GM19438 (cell line): Measurements from ENCODE around the gene THEMIS2.
"Not testable (repeated sequence)": the region's sequence is repeated elsewhere in the genome, so short reads cannot be mapped to it uniquely, and the experiment has no call there.

Experiments used
- ATAC-seq: cut with Tn5 transposase; IDR thresholded peaks from one replicate; pipeline ENCODE4 v1.9.1; 2021; ENCODE audit warnings: low read depth; ENCODE audit not compliant: unreplicated experiment

Gene THEMIS2

DNA sequence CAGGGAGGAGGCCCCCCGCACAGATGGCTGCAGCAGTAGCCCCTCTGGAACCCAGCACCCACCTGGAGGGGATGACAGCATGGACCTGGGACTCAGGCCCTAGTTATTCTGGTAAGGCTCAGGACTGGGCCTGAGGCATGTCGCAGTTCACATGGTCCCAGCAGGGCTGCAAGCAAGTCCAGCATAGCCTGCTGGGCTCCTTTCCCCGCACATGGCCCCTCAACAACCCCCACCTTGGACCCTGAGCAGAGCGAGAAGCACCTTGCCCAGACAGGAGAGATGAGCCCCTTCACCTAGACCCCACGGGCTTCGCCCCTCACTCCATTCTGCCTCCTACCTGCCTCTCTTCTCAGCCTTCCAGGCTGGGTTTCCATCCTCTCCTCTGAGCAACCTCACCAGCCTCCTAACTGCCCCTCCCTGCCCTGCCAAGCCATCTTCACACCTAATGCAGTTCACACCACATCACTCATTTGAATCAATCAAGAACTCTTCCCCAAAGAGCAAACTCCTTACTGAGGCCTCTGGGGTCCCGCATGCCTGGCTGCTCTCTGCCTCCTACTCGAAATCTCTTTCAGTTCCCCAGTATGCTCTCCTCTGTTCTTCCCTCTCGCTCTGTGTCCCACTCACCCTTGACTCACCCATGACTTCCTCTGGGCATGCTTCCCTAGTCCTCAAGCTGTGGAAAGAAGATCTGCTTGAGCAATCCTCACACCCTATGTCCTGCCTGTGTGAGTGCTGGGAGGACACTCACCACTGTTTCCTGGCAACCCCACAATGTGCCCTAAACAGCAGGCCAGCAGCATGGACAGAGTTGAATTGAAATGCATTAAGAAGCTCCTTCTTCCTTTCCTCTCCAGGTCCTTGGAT, 9.4 kb upstream of the THEMIS2 start:
- no peak for ATAC-seq

DNA sequence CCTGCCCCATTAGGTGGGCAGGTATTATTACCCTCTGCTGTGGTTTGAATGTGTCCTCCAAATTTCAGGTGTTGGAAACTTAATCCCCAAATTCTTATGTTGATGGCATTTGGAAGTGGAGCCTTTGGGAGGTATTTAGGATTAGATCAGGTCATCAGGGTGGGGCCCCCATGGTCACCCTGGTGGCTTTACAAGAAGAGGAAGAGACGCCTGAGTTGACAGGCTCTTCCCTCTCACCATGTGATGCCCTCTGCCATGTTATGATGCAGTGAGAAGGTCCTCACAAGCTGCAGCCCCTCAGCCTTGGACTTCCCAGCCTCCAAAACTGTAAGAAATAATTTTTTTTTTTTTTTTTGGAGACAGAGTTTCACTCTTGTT, 8.8 kb upstream of the THEMIS2 start:
- no peak for ATAC-seq

DNA sequence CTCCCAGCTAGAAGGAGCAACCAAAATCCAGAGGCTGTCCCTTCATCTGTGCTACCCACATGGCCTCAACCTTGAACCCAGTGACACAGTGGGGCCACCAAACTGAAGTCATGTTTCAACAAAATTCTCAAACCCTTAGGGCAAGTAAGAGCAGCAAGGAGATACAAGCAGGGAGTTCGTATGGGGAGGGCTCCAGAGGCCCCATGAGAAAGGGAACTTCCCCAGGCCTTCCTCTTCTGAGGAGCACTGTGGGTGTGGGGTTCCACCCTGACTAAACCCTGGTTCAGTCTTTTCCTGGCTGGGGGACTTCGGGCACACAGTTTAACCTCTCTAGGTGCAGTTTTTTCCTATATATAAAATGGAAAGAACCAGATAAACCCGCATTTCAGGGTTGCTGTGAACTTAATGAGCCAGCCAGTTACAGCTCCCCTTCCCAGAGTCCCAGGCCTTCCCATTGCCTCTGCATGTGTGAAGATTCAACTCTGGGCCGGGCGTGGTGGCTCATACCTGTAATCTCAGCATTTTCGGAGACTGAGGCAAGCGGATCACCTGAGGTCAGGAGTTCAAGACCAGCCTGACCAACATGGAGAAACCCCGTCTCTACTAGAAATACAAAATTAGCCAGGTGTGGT, 8.0 kb upstream of the THEMIS2 start:
- ATAC-seq = no peak

DNA sequence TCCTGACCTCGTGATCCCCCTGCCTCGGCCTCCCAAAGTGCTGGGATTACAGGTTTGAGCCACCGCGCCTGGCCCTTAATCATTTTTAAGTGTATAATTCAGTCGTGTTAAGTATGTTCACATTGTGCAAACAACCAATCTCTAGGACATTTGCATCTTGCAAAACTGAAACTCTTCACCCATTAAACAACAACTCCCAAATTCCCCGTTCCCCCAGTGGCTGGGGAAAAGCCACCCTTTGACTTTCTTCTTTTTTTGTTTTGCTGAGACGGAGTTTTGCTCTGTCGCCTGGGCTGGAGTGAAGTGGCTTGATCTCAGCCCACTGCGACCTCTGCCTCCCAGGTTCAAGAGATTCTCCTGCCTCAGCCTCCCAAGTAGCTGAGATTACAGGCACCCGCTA, 6.5 kb upstream of the THEMIS2 start:
- no peak for ATAC-seq

DNA sequence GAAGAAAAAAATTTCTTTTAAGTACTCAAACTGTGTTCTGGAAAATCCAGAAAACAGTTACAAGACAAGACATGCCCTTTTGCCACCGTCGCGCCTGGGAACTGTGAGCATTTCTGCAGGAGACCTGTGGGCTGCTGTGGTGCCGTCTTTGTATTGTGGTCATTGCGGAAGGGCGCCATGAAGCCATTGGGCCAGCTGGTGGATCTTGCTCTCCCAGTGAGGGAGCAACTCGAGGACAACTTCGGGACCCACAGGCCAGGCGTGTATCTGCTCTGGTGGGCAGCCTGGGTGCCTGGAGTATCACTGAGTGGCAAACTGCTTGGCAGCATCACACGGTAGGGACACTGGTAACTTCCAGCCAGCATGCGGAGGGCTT, 3.8 kb upstream of the THEMIS2 start:
- ATAC-seq = no peak

DNA sequence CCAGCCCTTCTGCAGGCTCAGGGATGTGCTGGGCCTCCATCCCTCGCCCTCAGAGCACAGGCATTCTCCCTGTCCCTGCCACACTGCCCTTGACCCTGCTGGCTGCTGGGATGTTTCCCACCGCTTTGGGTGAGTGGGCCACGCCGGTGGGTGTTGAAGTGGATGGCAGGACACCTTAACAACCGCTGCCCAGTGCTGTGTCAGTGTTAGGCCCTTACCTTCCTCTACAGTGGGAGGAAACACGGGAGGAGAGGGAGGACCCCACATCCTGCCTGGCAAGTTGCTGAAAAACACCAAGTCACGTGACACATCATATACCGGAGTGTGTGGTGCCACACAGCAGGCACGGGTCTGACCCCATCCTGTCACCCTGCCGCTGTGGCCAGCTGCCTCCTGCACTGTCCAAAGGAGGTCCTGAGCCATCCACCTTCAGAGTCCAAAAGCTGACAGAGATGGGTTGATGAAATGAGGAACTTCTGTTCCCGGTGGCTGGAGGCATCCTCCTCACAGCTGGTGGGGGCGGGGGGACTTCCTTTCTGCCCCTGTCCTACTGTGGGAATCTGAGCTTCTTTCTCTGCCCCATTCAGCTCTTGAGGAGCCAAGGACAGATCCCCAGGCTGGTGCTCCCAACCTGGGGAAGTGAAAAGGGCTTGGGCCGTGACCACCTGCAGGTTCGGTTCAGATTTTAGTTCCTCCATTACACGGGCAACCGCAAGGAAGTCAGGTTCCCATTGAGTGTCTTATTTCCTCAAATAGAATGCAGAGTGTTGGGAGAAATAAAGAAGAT, 3.2 kb upstream of the THEMIS2 start:
- no peak for ATAC-seq

DNA sequence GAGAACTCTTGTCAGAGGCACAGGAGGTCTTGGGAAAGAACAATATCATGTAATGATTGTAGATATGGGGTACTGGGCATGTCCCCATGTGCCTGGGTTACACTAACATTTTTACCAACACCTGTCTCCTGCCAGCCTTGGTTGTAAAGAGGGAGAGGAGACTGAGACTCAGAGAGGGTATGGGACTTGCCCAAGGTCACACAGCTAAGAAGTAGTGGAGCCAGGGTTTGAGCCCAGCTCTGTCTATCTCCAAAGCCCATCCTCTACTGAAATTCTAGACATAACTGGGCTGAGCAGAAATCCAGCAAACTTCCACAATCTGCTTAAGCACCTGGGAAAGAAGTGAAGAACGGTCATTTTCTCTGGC, 2.6 kb upstream of the THEMIS2 start:
- ATAC-seq = no peak

DNA sequence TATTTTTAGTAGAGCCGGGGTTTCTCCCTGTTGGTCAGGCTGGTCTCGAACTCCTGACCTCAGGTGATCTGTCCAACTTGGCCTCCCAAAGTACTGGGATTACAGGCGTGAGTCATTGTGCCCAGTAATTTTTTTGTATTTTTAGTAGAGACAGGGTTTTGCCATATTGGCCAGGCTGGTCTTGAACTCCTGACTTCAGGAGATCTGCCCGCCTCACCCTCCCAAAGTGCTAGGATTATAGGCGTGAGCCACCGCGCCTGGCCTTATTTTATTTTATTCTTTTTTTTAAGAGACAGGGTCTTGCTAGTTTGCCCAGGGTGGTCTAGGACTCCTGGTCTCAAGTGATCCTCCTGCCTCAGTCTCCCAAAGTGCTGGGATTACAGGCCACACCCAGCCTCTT, 1.3 kb upstream of the THEMIS2 start:
- ATAC-seq = not testable (repeated sequence)

DNA sequence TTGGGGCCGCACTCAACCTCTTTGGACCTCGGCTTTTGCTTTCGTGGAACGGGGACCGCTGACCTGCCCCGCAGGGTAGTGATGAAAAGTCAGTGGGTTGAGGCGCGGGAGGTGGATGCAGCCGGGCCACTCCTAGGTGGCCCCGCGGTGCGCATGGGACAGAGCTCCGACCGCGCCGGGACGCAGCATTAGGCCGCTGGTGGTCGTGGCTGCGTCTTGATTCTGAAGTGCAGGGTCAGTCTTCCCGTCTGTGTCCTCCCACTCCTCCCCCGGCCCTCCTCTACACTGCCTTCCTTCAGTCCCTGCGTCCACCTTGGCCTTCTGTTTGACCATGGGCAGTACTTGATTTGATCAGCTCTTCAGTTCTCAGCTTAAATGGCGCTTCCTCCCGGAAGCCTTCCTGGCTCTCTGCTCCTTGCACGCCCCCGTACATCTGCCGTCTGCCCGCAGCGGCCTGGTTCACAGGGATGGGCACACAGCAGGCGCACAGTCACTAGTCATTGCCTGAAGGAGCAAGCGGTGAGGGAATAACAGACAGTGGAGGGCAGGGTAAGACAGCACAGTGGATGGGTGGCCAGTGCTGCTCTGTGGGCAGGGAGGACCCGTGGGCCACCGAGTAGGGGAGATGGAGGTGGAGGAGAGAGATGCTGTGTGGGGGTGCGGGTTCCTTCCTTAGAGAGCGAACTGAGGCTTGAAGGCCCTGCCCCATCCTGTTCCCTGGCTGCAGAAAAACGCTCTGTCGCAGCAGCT, 633 bp downstream of the THEMIS2 start:
- ATAC-seq = no peak

DNA sequence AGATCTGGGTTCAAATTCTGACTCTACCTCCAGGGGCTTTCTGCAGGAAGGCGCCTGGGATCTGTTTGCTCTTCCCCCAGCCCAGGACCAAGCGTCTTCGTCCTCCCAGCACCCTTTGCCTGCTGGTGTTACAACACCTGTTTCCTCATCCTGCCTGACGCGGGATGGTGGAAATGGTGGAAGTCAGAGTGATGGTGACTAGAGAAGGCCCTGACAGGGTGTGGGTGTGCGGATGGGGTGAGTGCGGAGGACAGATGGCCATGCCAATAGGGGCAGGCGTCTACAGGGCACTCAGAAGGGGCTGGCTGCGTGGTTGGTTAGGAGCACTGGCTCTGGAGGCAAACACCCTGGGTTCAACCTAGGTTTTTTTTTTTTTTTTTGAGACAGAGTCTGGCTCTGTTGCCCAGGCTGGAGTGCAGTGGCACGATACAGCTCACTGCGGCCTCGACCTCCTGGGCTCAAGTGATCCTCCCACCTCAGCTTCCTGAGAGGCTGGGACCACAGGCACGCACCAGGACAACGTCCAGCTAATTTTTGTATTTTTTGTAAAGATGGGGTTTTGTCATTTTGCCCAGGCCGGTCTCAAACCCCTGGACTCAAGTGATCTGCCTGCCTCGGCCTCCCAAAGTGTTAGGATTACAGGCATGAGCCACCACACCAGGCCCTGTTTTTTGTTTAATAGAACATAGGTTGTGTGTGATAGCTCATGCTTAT, 1.5 kb downstream of the THEMIS2 start:
- no peak for ATAC-seq

DNA sequence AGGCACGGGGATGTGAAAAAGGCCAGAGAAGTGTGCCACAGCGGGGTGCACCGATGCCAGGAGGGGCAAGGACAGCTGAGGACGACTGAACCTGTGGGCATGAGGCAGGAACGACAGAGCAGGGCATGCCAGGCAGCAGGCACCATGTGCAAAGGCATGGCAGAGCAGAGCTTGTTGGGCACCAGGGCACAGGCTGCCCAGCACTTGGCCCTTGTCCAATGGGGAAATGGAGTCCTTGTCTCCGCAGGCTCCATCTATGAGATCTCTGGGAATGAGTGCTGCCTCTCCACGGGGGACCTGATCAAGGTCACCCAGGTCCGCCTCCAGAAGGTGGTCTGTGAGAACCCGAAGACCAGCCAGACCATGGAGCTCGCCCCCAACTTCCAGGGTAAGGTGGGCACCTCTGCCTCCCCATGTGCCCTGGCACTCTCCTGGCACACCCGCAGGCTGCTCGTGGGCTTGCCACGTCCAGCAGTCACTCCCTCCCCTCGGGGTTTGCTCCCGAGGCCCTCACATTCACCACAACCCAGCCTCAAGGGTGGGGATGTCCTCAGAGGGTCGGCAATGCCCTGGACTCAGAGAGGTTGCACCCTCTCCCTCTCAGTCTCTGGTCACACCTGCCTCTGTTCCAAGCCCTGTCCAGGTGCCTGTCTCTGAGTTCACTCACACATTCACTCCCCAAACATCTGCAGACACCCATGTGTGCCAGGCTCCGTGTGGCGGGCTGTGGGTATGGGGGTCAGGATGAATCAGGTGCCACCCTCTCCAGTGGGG, 4.2 kb downstream of the THEMIS2 start:
- ATAC-seq = no peak

DNA sequence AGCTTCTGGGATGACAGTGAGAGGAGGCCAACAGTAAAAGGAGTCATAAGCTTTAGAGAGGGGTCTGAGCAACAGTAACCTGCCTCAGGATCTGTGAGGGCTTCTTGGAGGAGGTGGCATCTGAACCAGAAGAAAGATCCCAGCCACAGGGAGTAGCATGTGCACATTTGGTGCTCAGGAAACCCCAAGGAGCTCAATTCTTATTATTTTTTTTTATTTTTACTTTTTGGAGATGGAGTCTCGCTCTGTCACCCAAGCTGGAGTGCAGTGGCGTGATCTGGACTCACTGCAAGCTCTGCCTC, 4.7 kb downstream of the THEMIS2 start:
- no peak for ATAC-seq

DNA sequence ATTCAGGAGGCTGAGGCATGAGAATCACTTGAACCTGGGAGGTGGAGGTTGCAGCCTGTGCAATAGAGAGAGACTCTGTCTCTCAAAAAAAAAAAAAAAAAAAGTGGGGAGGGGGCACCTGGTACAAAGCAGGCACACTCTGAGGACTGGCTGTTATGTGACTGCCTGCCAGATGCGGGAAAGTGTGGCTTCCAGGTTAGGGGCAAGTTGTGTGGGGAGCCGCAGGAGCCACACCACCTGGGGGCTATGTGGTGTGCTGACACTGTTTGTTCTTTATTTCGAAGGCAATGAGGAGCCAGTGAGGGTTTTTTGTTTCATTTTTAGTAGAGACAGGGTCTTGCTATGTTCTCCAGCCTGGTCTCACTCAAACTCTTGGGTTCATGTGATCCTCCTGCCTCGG, 5.7 kb downstream of the THEMIS2 start:
- ATAC-seq = no peak

DNA sequence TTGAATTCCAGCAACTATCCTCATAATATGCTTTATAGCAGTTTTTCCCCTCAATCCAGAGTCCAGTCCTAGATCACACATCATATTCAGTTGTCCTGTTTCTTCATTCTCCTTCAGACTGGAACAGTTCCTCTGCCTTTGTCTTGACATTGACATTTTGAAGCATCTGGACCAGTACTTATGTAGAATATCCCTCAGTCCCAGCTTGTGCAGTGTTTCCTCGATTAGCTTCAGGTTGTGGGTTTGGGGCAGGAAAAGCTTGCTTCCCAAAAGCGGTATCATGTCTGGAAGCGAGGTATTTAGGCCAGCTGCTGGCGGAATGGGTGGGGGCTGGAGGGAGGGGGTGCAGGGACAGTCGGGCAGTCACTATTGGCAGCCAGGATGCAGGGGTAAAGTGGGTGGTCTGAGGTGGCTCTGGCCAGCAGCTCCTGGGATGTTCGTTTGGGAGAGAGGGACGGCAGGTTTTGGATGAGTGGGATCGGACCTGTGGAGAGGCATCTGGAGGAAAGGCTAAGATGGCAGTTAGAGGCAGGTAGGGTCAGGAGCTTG, 6.5 kb downstream of the THEMIS2 start:
- ATAC-seq = no peak

DNA sequence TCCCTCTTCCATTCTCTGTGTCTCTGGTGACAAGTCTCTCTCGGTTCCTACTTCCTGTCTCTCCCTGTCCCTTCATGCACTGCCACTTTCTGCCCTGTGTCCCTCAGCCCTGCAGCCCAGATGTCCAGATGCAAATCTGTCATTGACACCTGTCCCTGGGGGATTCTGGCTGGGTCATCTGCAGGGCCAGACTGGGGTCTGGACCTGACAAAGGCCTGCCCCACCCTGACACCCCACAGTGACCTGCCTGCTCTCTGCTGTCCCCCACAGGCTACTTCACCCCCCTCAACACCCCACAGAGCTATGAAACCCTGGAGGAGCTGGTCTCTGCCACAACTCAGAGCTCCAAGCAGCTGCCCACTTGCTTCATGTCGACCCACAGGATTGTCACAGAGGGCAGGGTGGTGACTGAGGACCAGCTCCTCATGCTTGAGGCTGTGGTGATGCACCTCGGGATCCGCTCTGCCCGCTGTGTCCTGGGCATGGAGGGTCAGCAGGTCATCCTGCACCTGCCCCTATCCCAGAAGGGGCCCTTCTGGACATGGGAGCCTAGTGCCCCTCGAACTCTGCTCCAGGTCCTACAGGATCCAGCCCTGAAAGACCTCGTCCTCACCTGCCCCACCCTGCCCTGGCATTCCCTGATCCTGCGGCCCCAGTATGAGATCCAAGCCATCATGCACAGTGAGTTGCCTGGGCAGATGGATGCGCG, 7.2 kb downstream of the THEMIS2 start:
- ATAC-seq = no peak

DNA sequence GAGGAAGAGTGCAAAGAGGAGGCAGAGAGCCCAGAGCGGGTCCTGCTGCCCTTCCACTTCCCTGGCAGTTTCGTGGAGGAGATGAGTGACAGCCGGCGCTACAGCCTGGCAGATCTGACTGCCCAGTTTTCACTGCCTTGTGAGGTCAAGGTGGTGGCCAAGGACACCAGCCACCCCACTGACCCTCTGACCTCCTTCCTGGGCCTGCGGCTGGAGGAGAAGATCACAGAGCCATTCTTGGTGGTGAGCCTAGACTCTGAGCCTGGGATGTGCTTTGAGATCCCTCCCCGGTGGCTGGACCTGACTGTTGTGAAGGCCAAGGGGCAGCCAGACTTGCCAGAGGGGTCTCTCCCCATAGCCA, 10.2 kb downstream of the THEMIS2 start:
- ATAC-seq = no peak

DNA sequence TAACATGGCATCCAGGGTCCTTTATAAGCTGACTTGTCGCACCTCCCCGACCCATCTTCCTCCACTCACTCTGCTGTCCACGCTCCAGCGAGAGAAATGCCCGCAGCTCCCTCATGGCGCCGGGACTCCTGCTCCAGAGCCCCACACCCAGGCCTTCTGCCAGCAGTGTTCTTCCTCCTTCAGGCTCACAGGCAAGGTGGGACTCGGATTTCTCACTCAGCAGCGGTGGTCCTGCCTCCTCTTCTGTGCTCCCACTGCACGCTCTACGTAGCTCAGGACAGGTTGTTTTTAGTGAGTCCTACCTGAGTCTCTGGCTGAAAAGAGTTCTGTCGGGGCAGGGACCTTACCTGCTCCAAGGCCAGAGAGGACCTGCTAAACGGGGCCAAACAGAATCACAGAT, 11.2 kb downstream of the THEMIS2 start:
- no peak for ATAC-seq

DNA sequence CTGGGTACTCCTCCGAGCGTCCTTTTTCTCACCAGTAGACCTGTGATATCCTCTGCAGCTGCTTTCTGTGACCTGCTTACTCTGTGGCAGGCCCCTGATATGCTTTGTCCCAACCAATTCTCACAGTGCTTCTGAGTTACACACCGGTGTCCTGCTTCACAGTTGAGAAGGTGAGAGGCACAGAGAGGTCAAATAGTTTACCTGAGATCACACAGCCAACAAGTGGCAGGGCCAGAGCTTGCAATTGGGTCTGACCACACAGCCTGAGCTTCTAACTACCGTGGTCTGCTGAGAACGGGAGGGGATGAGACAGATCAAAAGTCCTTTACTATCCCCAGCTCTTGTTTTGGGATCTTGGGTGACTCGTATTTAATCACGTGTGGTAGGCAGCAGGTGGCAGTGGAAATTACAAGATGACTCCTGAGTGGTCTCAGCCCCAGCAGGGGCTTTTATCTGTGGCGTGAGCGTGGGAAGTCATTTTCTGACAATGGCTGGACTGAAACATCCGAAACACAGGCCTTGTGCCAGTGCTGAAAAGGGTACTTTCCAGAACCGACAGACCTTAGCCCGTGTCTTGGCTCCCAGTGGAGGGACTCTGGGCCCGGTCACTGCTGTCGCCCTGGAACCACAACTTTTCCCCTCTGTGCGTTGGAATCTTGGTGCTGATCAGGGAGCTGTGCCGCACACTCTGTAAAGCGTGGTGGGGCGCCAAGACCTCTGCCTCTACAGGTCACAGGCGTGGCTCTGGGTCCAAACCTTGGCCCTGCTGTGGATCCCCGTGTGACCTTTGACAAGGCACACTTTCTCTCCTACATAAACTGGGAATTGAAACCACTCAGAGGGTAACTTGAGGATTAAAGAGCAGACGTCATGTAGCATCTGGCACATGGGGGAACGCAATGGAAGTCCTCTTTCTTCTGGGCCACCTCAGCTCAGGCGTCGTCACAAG, 11.9 kb downstream of the THEMIS2 start:
- no peak for ATAC-seq
